ENCODE results near the gene ABCC10. TPM values are rescaled to one million over a fixed set of nuclear protein-coding genes. Genes with fewer than 3 reads are reported as not detected.
"Not testable (repeated sequence)": the region's sequence is repeated elsewhere in the genome, so short reads cannot be mapped to it uniquely, and the experiment has no call there.

The ABCC10 gene
- total and polyA plus RNA-seq, 7 donors, result 7.8 to 11.0 (median 9.8) TPM

DNA sequence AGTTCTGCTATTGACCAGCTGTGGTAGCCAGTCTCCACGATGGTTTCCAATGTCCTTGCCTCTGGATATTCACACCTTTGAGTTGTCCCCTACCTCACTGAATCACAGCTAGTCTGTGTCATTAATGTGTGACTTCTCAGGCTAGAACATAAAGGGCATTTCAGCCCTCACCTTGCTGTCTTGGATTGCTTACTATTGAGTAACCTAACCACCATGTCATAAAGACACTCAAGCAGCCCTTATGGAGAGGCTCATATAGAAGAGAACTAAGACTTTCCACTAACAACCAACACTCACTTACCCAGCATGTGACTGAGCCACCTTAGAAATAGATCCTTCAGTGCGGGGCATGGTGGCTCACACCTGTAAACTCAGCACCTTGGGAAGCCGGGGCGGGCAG, 19.1 kb upstream of the ABCC10 start:
- Histone ChIP-seq H3K27me3 (ENCODE audit: insufficient read depth in 3 of 3, low read length in 2 of 3) (peaks cover 3 to 6% (median 5%) of the 10 kb centered on the region in 3 donors), H3K4me1 (no peaks in the 10 kb centered on the region), H3K9me3 (no peaks in the 10 kb centered on the region), H3K4me3 (no peak overlapping the region), H3K27ac (no peak overlapping the region), H3K36me3 (ENCODE audit: insufficient read depth in 1 of 2, low read depth in 1 of 2) (no peaks in the 10 kb centered on the region)
- intact Hi-C loops (cut with DNase I), result no loop called here
- DNase-seq (no peak), ATAC-seq (no peak)
- 74 to 83% (median 82%) methylated on average over 4 of the region's 4 CpGs for WGBS, 3 donors
- TF ChIP-seq, protein P1, sequence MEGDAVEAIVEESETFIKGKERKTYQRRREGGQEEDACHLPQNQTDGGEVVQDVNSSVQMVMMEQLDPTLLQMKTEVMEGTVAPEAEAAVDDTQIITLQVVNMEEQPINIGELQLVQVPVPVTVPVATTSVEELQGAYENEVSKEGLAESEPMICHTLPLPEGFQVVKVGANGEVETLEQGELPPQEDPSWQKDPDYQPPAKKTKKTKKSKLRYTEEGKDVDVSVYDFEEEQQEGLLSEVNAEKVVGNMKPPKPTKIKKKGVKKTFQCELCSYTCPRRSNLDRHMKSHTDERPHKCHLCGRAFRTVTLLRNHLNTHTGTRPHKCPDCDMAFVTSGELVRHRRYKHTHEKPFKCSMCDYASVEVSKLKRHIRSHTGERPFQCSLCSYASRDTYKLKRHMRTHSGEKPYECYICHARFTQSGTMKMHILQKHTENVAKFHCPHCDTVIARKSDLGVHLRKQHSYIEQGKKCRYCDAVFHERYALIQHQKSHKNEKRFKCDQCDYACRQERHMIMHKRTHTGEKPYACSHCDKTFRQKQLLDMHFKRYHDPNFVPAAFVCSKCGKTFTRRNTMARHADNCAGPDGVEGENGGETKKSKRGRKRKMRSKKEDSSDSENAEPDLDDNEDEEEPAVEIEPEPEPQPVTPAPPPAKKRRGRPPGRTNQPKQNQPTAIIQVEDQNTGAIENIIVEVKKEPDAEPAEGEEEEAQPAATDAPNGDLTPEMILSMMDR (IDR thresholded peaks at IDR 0.05), result no peak

DNA sequence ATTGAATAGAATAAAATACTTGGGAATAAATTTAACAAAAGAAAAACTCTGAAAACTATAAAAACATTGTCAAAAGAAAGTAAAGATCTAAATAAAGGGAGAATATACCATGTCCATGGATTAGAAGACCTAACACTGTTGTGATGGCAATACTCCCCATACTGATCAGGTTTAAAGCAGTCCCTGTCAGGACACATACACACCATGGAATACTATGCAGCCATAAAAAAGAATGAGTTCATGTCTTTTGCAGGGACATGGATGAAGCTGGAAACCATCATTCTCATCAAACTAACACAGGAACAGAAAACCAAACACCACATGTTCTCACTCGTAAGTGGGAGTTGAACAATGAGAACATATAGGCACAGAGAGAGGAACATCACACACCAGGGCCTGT, 16.6 kb upstream of the ABCC10 start:
- 76 to 91% (median 84%) methylated on average over 1 of the region's 1 CpG for WGBS, 3 donors
- H3K9me3 ChIP-seq; intact Hi-C loops (cut with DNase I); ATAC-seq; H3K27me3 ChIP-seq (ENCODE audit: insufficient read depth in 3 of 3, low read length in 2 of 3); H3K4me3 ChIP-seq; H3K36me3 ChIP-seq (ENCODE audit: insufficient read depth in 1 of 2, low read depth in 1 of 2); DNase-seq; H3K4me1 ChIP-seq; H3K27ac ChIP-seq: not testable (repeated sequence)

DNA sequence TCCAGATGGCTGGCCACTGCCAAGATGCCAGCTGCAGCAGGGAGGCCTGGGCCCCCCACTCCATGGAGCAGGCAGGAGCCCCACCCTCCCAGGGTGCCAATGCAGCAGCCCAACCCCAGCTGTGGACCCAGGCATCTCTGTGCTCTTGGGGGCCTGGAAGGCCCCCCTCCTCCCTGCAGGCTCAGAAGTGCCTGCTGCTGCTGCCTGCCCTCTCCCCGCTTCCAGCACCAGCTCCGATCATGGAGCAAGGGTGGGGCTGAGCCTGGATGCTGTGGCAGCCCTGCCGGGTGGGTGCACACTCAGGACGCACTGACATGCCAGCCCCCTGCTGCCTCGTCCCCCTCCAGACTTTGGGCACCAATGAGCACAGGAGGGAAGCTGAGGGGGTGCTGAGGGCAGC, 14.8 kb upstream of the ABCC10 start:
- H3K36me3 ChIP-seq (ENCODE audit: insufficient read depth in 1 of 2, low read depth in 1 of 2), result no peaks in the 10 kb centered on the region
- H3K4me1 ChIP-seq, result no peaks in the 10 kb centered on the region
- no peak overlapping the region for H3K4me3 ChIP-seq
- intact Hi-C loops (cut with DNase I), result no loop called here
- H3K27ac ChIP-seq, result no peak overlapping the region
- DNase-seq (no peak), ATAC-seq (no peak)
- 57 to 65% (median 63%) methylated on average over 5 of the region's 5 CpGs for WGBS, 3 donors
- H3K9me3 ChIP-seq, result no peaks in the 10 kb centered on the region
- TF ChIP-seq, protein P1 (IDR thresholded peaks at IDR 0.05), result no peak
- H3K27me3 ChIP-seq (ENCODE audit: insufficient read depth in 3 of 3, low read length in 2 of 3), result peaks cover 0 to 3% (median 0%) of the 10 kb centered on the region in 3 donors

DNA sequence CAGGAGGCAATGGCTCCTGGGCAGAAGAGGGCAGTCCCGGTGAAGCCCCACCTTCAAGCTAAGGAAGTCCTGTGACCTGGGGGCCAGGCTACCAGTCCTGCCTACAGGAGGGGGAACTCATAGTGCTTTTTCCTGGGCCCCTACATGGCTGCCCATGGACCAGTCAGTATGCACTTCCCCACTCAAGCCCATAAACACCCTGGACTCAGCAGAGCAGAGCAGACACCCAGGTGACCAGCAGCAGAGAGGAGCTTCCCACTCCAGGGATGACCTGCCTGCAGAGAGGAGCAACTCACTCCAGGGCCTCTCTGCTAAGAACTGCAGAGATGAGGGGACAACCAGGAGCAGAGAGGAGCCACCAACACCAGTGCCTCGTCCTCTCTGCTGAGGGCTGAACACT, 14.3 kb upstream of the ABCC10 start:
- no peak for ATAC-seq
- Histone ChIP-seq H3K4me3 (no peak overlapping the region), H3K36me3 (ENCODE audit: insufficient read depth in 1 of 2, low read depth in 1 of 2) (no peaks in the 10 kb centered on the region), H3K9me3 (no peaks in the 10 kb centered on the region), H3K27me3 (ENCODE audit: insufficient read depth in 3 of 3, low read length in 2 of 3) (peaks cover 0 to 3% (median 0%) of the 10 kb centered on the region in 3 donors), H3K27ac (no peak overlapping the region), H3K4me1 (no peaks in the 10 kb centered on the region)
- TF ChIP-seq, protein P1 (IDR thresholded peaks at IDR 0.05), result no peak
- intact Hi-C loops (cut with DNase I), result no loop called here
- WGBS, 3 donors, result 92 to 97% (median 95%) methylated on average over 2 of the region's 2 CpGs
- DNase-seq, result no peak

DNA sequence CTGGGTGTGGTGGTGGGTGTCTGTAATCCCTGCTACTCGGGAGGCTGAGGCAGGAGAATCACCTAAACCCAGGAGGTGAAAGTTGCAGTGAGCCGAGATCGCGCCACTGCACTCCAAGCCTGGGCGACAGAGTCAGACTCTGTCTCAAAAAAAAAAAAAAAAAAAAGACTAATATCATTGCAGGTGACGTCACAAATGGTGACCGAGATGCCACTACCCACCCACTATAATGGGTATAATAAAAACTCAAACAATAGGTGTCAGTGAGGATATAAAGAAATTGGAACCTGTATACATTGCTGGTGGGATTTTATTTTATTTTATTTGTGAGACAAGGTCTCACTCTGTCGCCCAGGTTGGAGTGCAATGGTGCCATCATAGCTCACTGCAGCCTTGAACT, 12.1 kb upstream of the ABCC10 start:
- 89% methylated on average over 8 of the region's 8 CpGs for WGBS, 3 donors
- ATAC-seq; H3K4me1 ChIP-seq; H3K27me3 ChIP-seq (ENCODE audit: insufficient read depth in 3 of 3, low read length in 2 of 3); intact Hi-C loops (cut with DNase I); H3K9me3 ChIP-seq; H3K4me3 ChIP-seq; H3K27ac ChIP-seq; DNase-seq; H3K36me3 ChIP-seq (ENCODE audit: insufficient read depth in 1 of 2, low read depth in 1 of 2): not testable (repeated sequence)

DNA sequence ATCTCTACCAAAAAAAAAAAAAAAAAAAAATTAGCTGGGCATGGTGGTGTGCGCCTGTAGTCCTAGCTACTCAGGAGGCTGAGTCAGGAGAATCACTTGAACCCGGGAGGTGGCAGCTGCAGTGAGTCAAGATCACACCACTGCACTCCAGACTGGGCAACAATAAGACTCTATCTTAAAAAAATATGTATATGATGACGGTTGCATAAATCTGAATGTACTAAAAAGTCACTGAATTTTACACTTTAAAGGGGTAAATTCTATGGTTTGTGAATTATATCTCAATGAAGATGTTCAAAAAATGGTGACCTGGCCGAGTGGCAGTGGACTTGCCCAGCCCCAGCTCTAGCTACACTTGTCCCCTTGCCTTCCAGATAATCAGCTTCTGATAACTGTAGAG, 10.4 kb upstream of the ABCC10 start:
- Histone ChIP-seq H3K4me1 (no peaks in the 10 kb centered on the region), H3K27me3 (ENCODE audit: insufficient read depth in 3 of 3, low read length in 2 of 3) (peaks cover 0 to 3% (median 0%) of the 10 kb centered on the region in 3 donors), H3K4me3 (no peak overlapping the region), H3K9me3 (no peaks in the 10 kb centered on the region), H3K36me3 (ENCODE audit: insufficient read depth in 1 of 2, low read depth in 1 of 2) (no peaks in the 10 kb centered on the region), H3K27ac (no peak overlapping the region)
- DNase-seq (no peak), ATAC-seq (no peak)
- intact Hi-C loops (cut with DNase I), result no loop called here
- TF ChIP-seq, protein P1 (IDR thresholded peaks at IDR 0.05), result no peak
- WGBS, 3 donors, result 77 to 79% (median 78%) methylated on average over 4 of the region's 4 CpGs
